Measurements from ENCODE around the gene MPPED2.

The MPPED2 gene

GRCh38 chr11:30429550-30429949, 156.6 kb downstream of the MPPED2 start:
- no peak for TF ChIP-seq EP300 (IDR thresholded peaks at IDR 0.05; ENCODE audit: borderline replicate concordance)
- no peak for TF ChIP-seq YY1 (IDR thresholded peaks at IDR 0.05; ENCODE audit: low read depth)
- no peak for TF ChIP-seq FOXM1 (IDR thresholded peaks at IDR 0.05; ENCODE audit: borderline replicate concordance, low read depth)
- no peak for TF ChIP-seq EGR1 (IDR thresholded peaks at IDR 0.05)
- no peak for TF ChIP-seq TAF1 (IDR thresholded peaks at IDR 0.05; ENCODE audit: low read depth)
- TF ChIP-seq ZBTB7A (IDR thresholded peaks at IDR 0.05; ENCODE audit: low read depth) = no peak
- TF ChIP-seq RAD21 (IDR thresholded peaks at IDR 0.05; ENCODE audit: low read depth) = no peak
- TF ChIP-seq TEAD4 (IDR thresholded peaks at IDR 0.05) = no peak
- no peak for TF ChIP-seq REST (IDR thresholded peaks at IDR 0.05; ENCODE audit: low read depth)

DNA sequence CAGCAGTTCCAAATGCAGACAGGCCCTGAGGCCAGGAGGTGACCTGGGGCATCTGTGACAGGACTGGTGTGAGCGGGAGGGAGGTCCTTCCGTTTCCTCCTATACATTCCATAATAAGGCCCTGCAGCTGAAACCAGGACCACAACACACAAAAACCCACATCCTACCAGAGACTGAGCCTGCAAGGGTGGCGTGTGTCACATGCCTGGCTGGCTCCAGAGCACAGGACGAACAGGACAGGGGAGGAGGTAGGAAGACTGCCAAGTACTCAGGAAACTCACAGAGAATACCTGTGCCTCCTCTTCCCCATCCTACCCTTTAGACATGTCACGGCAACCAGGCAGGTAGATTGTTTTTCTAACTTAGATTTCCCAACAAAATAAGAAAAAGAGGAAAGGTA, 159.4 kb downstream of the MPPED2 start:
- no peak for TF ChIP-seq ZBTB7A (IDR thresholded peaks at IDR 0.05; ENCODE audit: low read depth)
- TF ChIP-seq USF1 (IDR thresholded peaks at IDR 0.05) = peak; percentile 51

- no peak for TF ChIP-seq CEBPB (IDR thresholded peaks at IDR 0.05)
- no peak for TF ChIP-seq FOXM1 (IDR thresholded peaks at IDR 0.05; ENCODE audit: borderline replicate concordance, low read depth)
These were observed 161.3 kb downstream of the MPPED2 start for GRCh38 chr11:30424844-30425243.

- TF ChIP-seq ZBTB7A (IDR thresholded peaks at IDR 0.05; ENCODE audit: low read depth) (no peak), EGR1 (IDR thresholded peaks at IDR 0.05) (no peak), TAF1 (IDR thresholded peaks at IDR 0.05; ENCODE audit: low read depth) (no peak), CEBPB (IDR thresholded peaks at IDR 0.05) (no peak), REST (IDR thresholded peaks at IDR 0.05; ENCODE audit: low read depth) (no peak), CREB1 (IDR thresholded peaks at IDR 0.05; ENCODE audit: low read depth) (no peak), NFIC (IDR thresholded peaks at IDR 0.05) (no peak), EP300 (IDR thresholded peaks at IDR 0.05; ENCODE audit: borderline replicate concordance) (no peak), TCF12 (IDR thresholded peaks at IDR 0.05; ENCODE audit: low read depth) (no peak), YY1 (IDR thresholded peaks at IDR 0.05; ENCODE audit: low read depth) (no peak), USF1 (IDR thresholded peaks at IDR 0.05) (no peak), TEAD4 (IDR thresholded peaks at IDR 0.05) (no peak), RAD21 (IDR thresholded peaks at IDR 0.05; ENCODE audit: low read depth) (no peak), FOXM1 (IDR thresholded peaks at IDR 0.05; ENCODE audit: borderline replicate concordance, low read depth) (no peak)
- TF ChIP-seq, protein P1, sequence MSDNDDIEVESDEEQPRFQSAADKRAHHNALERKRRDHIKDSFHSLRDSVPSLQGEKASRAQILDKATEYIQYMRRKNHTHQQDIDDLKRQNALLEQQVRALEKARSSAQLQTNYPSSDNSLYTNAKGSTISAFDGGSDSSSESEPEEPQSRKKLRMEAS (IDR thresholded peaks at IDR 0.05) = no peak
These were observed 161.8 kb downstream of the MPPED2 start for GRCh38 chr11:30424321-30424720.

- TF ChIP-seq RAD21 (IDR thresholded peaks at IDR 0.05; ENCODE audit: low read depth) (peak; percentile 35), TAF1 (IDR thresholded peaks at IDR 0.05; ENCODE audit: low read depth) (peak; percentile 49; the same call in 1 of the 2 replicates), EGR1 (IDR thresholded peaks at IDR 0.05) (no peak), TEAD4 (IDR thresholded peaks at IDR 0.05) (peak; percentile 96), EP300 (IDR thresholded peaks at IDR 0.05; ENCODE audit: borderline replicate concordance) (peak; percentile 95), FOXM1 (IDR thresholded peaks at IDR 0.05; ENCODE audit: borderline replicate concordance, low read depth) (peak; percentile 85; the same call in 1 of the 2 replicates), NFIC (IDR thresholded peaks at IDR 0.05) (peak; percentile 84), ZBTB7A (IDR thresholded peaks at IDR 0.05; ENCODE audit: low read depth) (no peak), TCF12 (IDR thresholded peaks at IDR 0.05; ENCODE audit: low read depth) (peak; percentile 96), YY1 (IDR thresholded peaks at IDR 0.05; ENCODE audit: low read depth) (peak; percentile 39; the same call in 1 of the 2 replicates), USF1 (IDR thresholded peaks at IDR 0.05) (0 out of 2 replicates have a peak, but pooled peaks have one; percentile 12), REST (IDR thresholded peaks at IDR 0.05; ENCODE audit: low read depth) (no peak), CEBPB (IDR thresholded peaks at IDR 0.05) (0 out of 2 replicates have a peak, but pooled peaks have one; percentile 30), CREB1 (IDR thresholded peaks at IDR 0.05; ENCODE audit: low read depth) (0 out of 2 replicates have a peak, but pooled peaks have one; percentile 12)
- TF ChIP-seq, protein P1 (IDR thresholded peaks at IDR 0.05) = peak; percentile 65
These were observed 162.3 kb downstream of the MPPED2 start for GRCh38 chr11:30423886-30424285.

All from Ishikawa (cell line).